H9 (cell line): ENCODE data around the gene ADGRB3. TPM values are rescaled to one million over a fixed set of nuclear protein-coding genes. Genes with fewer than 3 reads are reported as not detected.

ENCODE experiments used
- DNase-seq: peaks from one replicate; pipeline ENCODE4 v3.0.0-alpha.2; 2017
- H2AFZ ChIP-seq: one replicate; pipeline ENCODE4 v1.6.1; 2013; ENCODE audit warnings: mild to moderate bottlenecking, low read length, control low read depth, moderate library complexity
- H2AK5ac ChIP-seq: 2 replicates; pipeline ENCODE4 v1.6.1; 2013; ENCODE audit warnings: low read length, control low read depth, mixed read lengths; ENCODE audit not compliant: insufficient read length
- H2BK120ac ChIP-seq: one replicate; pipeline ENCODE4 v1.6.1; 2013; ENCODE audit warnings: low read depth, mild to moderate bottlenecking, low read length, control low read depth, inconsistent platforms; ENCODE audit not compliant: poor library complexity, severe bottlenecking
- H2BK12ac ChIP-seq: 2 replicates; pipeline ENCODE4 v1.6.1; 2013; ENCODE audit warnings: low read length, control low read depth, mixed read lengths, low read depth; ENCODE audit not compliant: insufficient read length
- H2BK15ac ChIP-seq: 2 replicates; pipeline ENCODE4 v1.6.1; 2013; ENCODE audit warnings: low read depth, low read length, control low read depth
- H2BK20ac ChIP-seq: one replicate; pipeline ENCODE4 v1.6.1; 2013; ENCODE audit warnings: low read depth, mild to moderate bottlenecking, low read length, control low read depth, inconsistent platforms; ENCODE audit not compliant: poor library complexity, severe bottlenecking
- H2BK5ac ChIP-seq: 2 replicates; pipeline ENCODE4 v1.6.1; 2013; ENCODE audit warnings: low read length, control low read depth, mixed read lengths; ENCODE audit not compliant: insufficient read length
- H3K14ac ChIP-seq: 2 replicates; pipeline ENCODE4 v1.6.1; 2013; ENCODE audit warnings: low read length, control low read depth; ENCODE audit not compliant: insufficient read depth
- H3K18ac ChIP-seq: 2 replicates; pipeline ENCODE4 v1.6.1; 2013; ENCODE audit warnings: low read depth, mild to moderate bottlenecking, mixed read lengths, low read length, control low read depth; ENCODE audit not compliant: insufficient read length
- H3K23ac ChIP-seq: 2 replicates; pipeline ENCODE4 v1.6.1; 2013; ENCODE audit warnings: low read length, control low read depth, mixed read lengths, low read depth; ENCODE audit not compliant: insufficient read length
- H3K23me2 ChIP-seq: 2 replicates; pipeline ENCODE4 v1.6.1; 2013; ENCODE audit warnings: low read depth, mild to moderate bottlenecking, mixed read lengths, low read length, control low read depth; ENCODE audit not compliant: insufficient read length, poor library complexity, severe bottlenecking
- H3K27ac ChIP-seq: 2 replicates; pipeline ENCODE4 v1.5.1; 2013; ENCODE audit warnings: low read length, control low read depth, mixed read lengths, low read depth; ENCODE audit not compliant: insufficient read length
- H3K27me3 ChIP-seq: 2 replicates; pipeline ENCODE4 v1.6.1; 2013; ENCODE audit warnings: low read length, control low read depth, inconsistent platforms; ENCODE audit not compliant: insufficient read depth
- H3K4ac ChIP-seq: 2 replicates; pipeline ENCODE4 v1.6.1; 2013; ENCODE audit warnings: low read depth, mild to moderate bottlenecking, control low read depth, inconsistent platforms, low read length, moderate library complexity
- H3K4me1 ChIP-seq: 2 replicates; pipeline ENCODE4 v1.6.1; 2013; ENCODE audit warnings: low read length, control low read depth, inconsistent platforms; ENCODE audit not compliant: insufficient read depth
- H3K4me2 ChIP-seq: 2 replicates; pipeline ENCODE4 v1.6.1; 2013; ENCODE audit warnings: low read length, control low read depth, mixed read lengths; ENCODE audit not compliant: insufficient read length, insufficient read depth
- H3K56ac ChIP-seq: 2 replicates; pipeline ENCODE4 v1.6.1; 2013; ENCODE audit warnings: low read depth, mild to moderate bottlenecking, mixed read lengths, low read length, control low read depth; ENCODE audit not compliant: insufficient read length
- H3K79me1 ChIP-seq: 2 replicates; pipeline ENCODE4 v1.6.1; 2013; ENCODE audit warnings: low read depth, mild to moderate bottlenecking, moderate library complexity, low read length, control low read depth, inconsistent platforms; ENCODE audit not compliant: insufficient read depth, poor library complexity, severe bottlenecking
- H3K79me2 ChIP-seq: 2 replicates; pipeline ENCODE4 v1.6.1; 2013; ENCODE audit warnings: low read length, control low read depth, inconsistent platforms; ENCODE audit not compliant: insufficient read depth
- H3K9ac ChIP-seq: 2 replicates; pipeline ENCODE4 v1.6.1; 2013; ENCODE audit warnings: low read length, control low read depth, mixed read lengths; ENCODE audit not compliant: insufficient read length; ENCODE audit errors: extremely low read depth
- H3K9me3 ChIP-seq: one replicate; pipeline ENCODE4 v1.6.1; 2013; ENCODE audit warnings: low read depth, low read length, inconsistent platforms; ENCODE audit not compliant: control insufficient read depth
- H3T11ph ChIP-seq: one replicate; pipeline ENCODE4 v1.6.1; 2013; ENCODE audit warnings: mild to moderate bottlenecking, low read length, control low read depth, inconsistent platforms
- H4K20me1 ChIP-seq: one replicate; pipeline ENCODE4 v1.6.1; 2013; ENCODE audit not compliant: control insufficient read depth, insufficient read length, insufficient read depth
- H4K5ac ChIP-seq: 2 replicates; pipeline ENCODE4 v1.6.1; 2013; ENCODE audit warnings: low read depth, mild to moderate bottlenecking, mixed read lengths, low read length, control low read depth; ENCODE audit not compliant: insufficient read length
- H4K8ac ChIP-seq: replicated peaks from 2 replicates; pipeline ENCODE4 v1.6.1; 2013; ENCODE audit warnings: low read length, control low read depth, mixed read lengths, low read depth; ENCODE audit not compliant: insufficient read length
- H4K91ac ChIP-seq: 2 replicates; pipeline ENCODE4 v1.6.1; 2013; ENCODE audit warnings: low read depth, mild to moderate bottlenecking, moderate library complexity, mixed read lengths, low read length, control low read depth; ENCODE audit not compliant: insufficient read length
- H3K27ac Mint-ChIP-seq, 3 experiments: 2 replicates in 2 of 3; 3 replicates in 1 of 3; pipeline ENCODE4 v1.8.0; 2020 to 2021; ENCODE audit warnings: mixed read lengths in 3 of 3, mild to moderate bottlenecking in 1 of 3, moderate library complexity in 1 of 3
- H3K27me3 Mint-ChIP-seq: 2 replicates; pipeline ENCODE4 v1.8.0; 2021; ENCODE audit warnings: low read depth, mild to moderate bottlenecking, moderate library complexity, mixed read lengths
- H3K36me3 Mint-ChIP-seq, 3 experiments: 2 replicates in 2 of 3; 3 replicates in 1 of 3; pipeline ENCODE4 v1.8.0; 2020 to 2021; ENCODE audit warnings: low read depth in 3 of 3, mixed read lengths in 3 of 3; ENCODE audit not compliant: insufficient read depth in 1 of 3
- H3K4me1 Mint-ChIP-seq, 2 experiments: 2 replicates each; pipeline ENCODE4 v1.8.0; 2020; ENCODE audit warnings: mixed read lengths in 2 of 2
- H3K4me3 Mint-ChIP-seq, 2 experiments: 2 replicates in 1 of 2; 3 replicates in 1 of 2; pipeline ENCODE4 v1.8.0; 2020 to 2021; ENCODE audit warnings: mild to moderate bottlenecking in 2 of 2, mixed read lengths in 2 of 2, moderate library complexity in 1 of 2
- H3K9me3 Mint-ChIP-seq, 2 experiments: 2 replicates in 1 of 2; 3 replicates in 1 of 2; pipeline ENCODE4 v1.8.0; 2020; ENCODE audit warnings: mild to moderate bottlenecking in 2 of 2, mixed read lengths in 2 of 2, moderate library complexity in 1 of 2
- CTCF ChIP-seq: fragments of 200-600 bp; sonication (generic); conservative IDR thresholded peaks from 3 replicates; pipeline ENCODE4 v1.8.0; 2021; ENCODE audit warnings: antibody characterized with exemption, mild to moderate bottlenecking
- WGBS: extraction: QIAGEN DNeasy Blood & Tissue Kit; methylation state at CpG from one replicate; pipeline ENCODE4 v1.1.7; 2013; ENCODE audit warnings: missing lambda C conversion rate, low lambda C conversion rate, mixed read lengths; ENCODE audit not compliant: insufficient read length; ENCODE audit errors: extremely low coverage; 5-methylcytosine and 5-hydroxymethylcytosine counted together
- total RNA-seq: library from RNA; stranded (reverse); gene quantifications from 2 replicates; pipeline ENCODE4 v1.2.1, GENCODE V29; 2021

ADGRB3 gene
- total RNA-seq, 1 experiment from 2014 or later, result 0.37 TPM

GRCh38 chr6:68641172-68641571 is 6.1 kb downstream of the ADGRB3 start:
- Histone ChIP-seq H2BK120ac (no peak overlapping the region), H3K79me2 (no peaks in the 10 kb centered on the region), H3T11ph (no peak overlapping the region), H3K9me3 (no peaks in the 10 kb centered on the region), H2BK5ac (no peak overlapping the region), H3K79me1 (no peaks in the 10 kb centered on the region), H3K56ac (no peak overlapping the region), H4K5ac (no peak overlapping the region), H3K4me1 (peaks cover 6% of the 10 kb centered on the region; the same call in 1 of the 2 replicates), H4K91ac (no peak overlapping the region), H4K8ac (no peak overlapping the region), H3K4ac (no peak overlapping the region), H3K9ac (no peak overlapping the region), H3K14ac (no peak overlapping the region), H2BK20ac (no peak overlapping the region), H3K4me2 (no peak overlapping the region), H4K20me1 (no peaks in the 10 kb centered on the region), H3K18ac (no peak overlapping the region), H2BK12ac (no peak overlapping the region), H3K27ac (no peak overlapping the region), H2BK15ac (no peak overlapping the region), H3K23ac (no peak overlapping the region), H2AFZ (no peak overlapping the region), H3K27me3 (peaks cover 4% of the 10 kb centered on the region; the same call in 1 of the 2 replicates), H2AK5ac (no peak overlapping the region), H3K23me2 (peaks cover 15% of the 10 kb centered on the region)
- WGBS, result no CpG with 5 or more reads among the region's 2 CpGs
- H3K36me3 Mint-ChIP-seq, result no peaks in the 10 kb centered on the region
- peaks cover 19 to 23% of the 10 kb centered on the region in 2 experiments for H3K4me1 Mint-ChIP-seq
- no peak for DNase-seq
- H3K27ac Mint-ChIP-seq, result no peak overlapping the region
- no peak overlapping the region for H3K4me3 Mint-ChIP-seq
- peaks cover 51% of the 10 kb centered on the region for H3K27me3 Mint-ChIP-seq
- H3K9me3 Mint-ChIP-seq, result no peaks in the 10 kb centered on the region; a peak in 1 of 5 replicates
- TF ChIP-seq CTCF, result no peak
